Spinal cord (tissue), 10 donors: ENCODE data around the gene MS4A10. TPM values are rescaled to one million over a fixed set of nuclear protein-coding genes. Genes with fewer than 3 reads are reported as not detected.

Experiments
- DNase-seq, 6 donors: peaks; one replicate each; pipeline versions ENCODE4 v3.0.0 to v3.0.0-alpha.2; 2013 to 2015; ENCODE audit warnings: low spot score in 6 of 6, low read depth in 4 of 6
- H3K27ac ChIP-seq: one replicate; pipeline ENCODE4 v1.5.1; 2013; ENCODE audit warnings: low read depth, low read length, control low read depth
- H3K27me3 ChIP-seq: one replicate; pipeline ENCODE4 v1.6.1; 2013; ENCODE audit warnings: low read length; ENCODE audit not compliant: control insufficient read depth, insufficient read depth
- H3K36me3 ChIP-seq: one replicate; pipeline ENCODE4 v1.6.1; 2013; ENCODE audit warnings: low read length; ENCODE audit not compliant: control insufficient read depth, insufficient read depth
- H3K4me1 ChIP-seq: one replicate; pipeline ENCODE4 v1.6.1; 2013; ENCODE audit warnings: low read length; ENCODE audit not compliant: control insufficient read depth, insufficient read depth
- H3K4me3 ChIP-seq: one replicate; pipeline ENCODE4 v1.5.1; 2013; ENCODE audit warnings: low read depth, low read length, control low read depth
- H3K9me3 ChIP-seq: one replicate; pipeline ENCODE4 v1.6.1; 2013; ENCODE audit warnings: low read length; ENCODE audit not compliant: control insufficient read depth, insufficient read depth
- WGBS: methylation state at CpG from one replicate; pipeline ENCODE4 v1.1.5; 2013; ENCODE audit warnings: missing lambda C conversion rate; ENCODE audit not compliant: insufficient coverage; 5-methylcytosine and 5-hydroxymethylcytosine counted together
- polyA plus RNA-seq, 2 donors: library from polyadenylated mRNA; unstranded; fragments of 120-200 nt; gene quantifications; one replicate each; pipeline ENCODE4 v1.2.1, GENCODE V29; 2013; ENCODE audit not compliant: insufficient read length in 2 of 2
- total RNA-seq, 2 donors: library from RNA; depleted of rRNA in 1 of 2; stranded (reverse); fragments of 120-200 nt in 1 of 2; fragments of >200 nt in 1 of 2; gene quantifications; one replicate each; pipeline versions ENCODE4 v1.2.3 to v1.2.4, GENCODE V29; 2013 to 2014
- donor health status: healthy.

The MS4A10 gene
- total and polyA plus RNA-seq, 4 donors, result not detected

GRCh38 chr11:60831501-60832079 lies 46.5 kb downstream of the MS4A10 start:
- DNase-seq, result peak in 2 of 6 donors; percentile 26 to 48
- Histone ChIP-seq H3K27me3 (no peaks in the 10 kb centered on the region), H3K27ac (no peak overlapping the region), H3K4me3 (no peak overlapping the region), H3K9me3 (no peaks in the 10 kb centered on the region), H3K4me1 (peaks cover 3% of the 10 kb centered on the region), H3K36me3 (no peaks in the 10 kb centered on the region)
- WGBS, result 77% methylated on average over 2 of the region's 7 CpGs

GRCh38 chr11:60834742-60835533 lies 49.8 kb downstream of the MS4A10 start:
- DNase-seq, result peak in 1 of 6 donors; percentile 12
- no peaks in the 10 kb centered on the region for H3K27me3 ChIP-seq
- H3K9me3 ChIP-seq, result no peaks in the 10 kb centered on the region
- no peak overlapping the region for H3K4me3 ChIP-seq
- H3K27ac ChIP-seq, result no peak overlapping the region
- no peaks in the 10 kb centered on the region for H3K36me3 ChIP-seq
- WGBS, result 79% methylated on average over 4 of the region's 7 CpGs
- H3K4me1 ChIP-seq, result peaks cover 4% of the 10 kb centered on the region

DNA sequence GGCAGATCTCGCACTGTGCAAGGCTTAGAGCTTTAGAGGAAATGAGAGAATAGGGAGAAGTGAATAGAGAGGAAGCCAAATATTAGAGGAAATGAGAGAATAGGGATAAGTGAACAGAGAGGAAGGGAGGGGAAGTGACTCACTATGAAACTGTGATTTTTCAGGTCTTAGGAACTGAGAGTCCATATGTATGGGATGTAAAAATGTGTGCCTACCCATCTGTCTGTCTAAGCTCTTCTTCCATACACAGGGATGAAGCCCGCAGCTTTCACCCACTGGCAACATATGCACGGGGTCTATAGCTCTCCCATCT lies 50.4 kb downstream of the MS4A10 start:
- Histone ChIP-seq H3K27ac (no peak overlapping the region), H3K4me3 (no peak overlapping the region), H3K27me3 (no peaks in the 10 kb centered on the region), H3K4me1 (peaks cover 9% of the 10 kb centered on the region), H3K9me3 (no peaks in the 10 kb centered on the region), H3K36me3 (no peaks in the 10 kb centered on the region)
- WGBS, result 93% methylated on average over 1 of the region's 3 CpGs
- no peak for DNase-seq

DNA sequence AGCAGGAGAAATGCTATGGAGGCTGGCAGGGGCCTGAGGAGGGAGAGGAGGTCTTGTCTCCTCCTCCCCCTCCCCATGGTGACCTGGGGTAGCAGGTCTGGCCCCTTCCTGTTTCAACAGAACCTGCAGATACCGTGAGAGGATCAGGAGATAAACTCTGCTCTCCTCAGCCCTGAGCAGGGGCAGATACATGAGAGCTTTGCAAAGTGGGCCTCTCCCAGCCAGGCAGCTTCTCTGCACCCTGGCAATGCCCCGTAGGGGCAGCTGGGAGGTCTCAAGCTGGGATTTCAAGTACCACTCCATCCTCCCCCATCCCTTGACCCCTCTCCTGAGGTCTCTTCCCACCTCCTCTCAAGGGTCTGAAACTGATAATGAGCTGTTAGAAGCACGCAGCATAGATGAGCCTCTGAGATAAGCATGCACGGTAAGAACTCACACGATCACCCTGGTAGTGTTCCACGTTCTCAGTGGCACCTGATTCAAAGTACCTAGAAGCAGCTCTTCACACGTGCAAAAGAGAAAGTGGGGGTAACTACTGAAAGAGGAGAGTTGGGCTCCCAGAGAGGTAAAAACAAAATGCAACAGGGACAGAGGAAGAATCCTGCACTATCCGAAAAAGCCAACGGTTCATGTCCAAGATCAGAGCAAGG lies 51.9 kb downstream of the MS4A10 start:
- Histone ChIP-seq H3K36me3 (no peaks in the 10 kb centered on the region), H3K4me3 (no peak overlapping the region), H3K9me3 (no peaks in the 10 kb centered on the region), H3K27me3 (no peaks in the 10 kb centered on the region), H3K4me1 (peaks cover 21% of the 10 kb centered on the region), H3K27ac (no peak overlapping the region)
- DNase-seq, result no peak
- WGBS, result 82% methylated on average over 9 of the region's 9 CpGs

DNA sequence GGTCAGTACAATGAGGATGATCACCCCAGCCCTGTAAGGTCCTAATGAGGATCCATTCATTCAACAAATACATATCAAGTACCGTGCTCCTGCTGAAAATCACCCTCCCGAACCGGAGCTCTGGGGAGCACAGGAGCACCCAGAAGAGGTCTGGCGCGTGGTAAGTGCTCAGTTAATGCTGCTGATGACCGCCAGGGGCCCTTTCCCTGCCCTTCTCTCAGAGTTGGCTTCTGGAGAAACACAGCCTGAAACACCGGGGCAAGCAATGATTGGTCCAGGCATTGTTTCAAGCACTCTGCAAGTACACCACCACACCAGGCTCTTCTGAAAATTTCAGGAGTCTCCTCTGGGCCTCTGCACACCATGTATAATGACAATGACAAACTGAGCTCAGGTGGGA lies 53.0 kb downstream of the MS4A10 start:
- Histone ChIP-seq H3K36me3 (no peaks in the 10 kb centered on the region), H3K27ac (no peak overlapping the region), H3K4me3 (no peak overlapping the region), H3K9me3 (no peaks in the 10 kb centered on the region), H3K27me3 (no peaks in the 10 kb centered on the region), H3K4me1 (peaks cover 28% of the 10 kb centered on the region)
- WGBS, result 47% methylated on average over 7 of the region's 7 CpGs
- DNase-seq, result no peak

DNA sequence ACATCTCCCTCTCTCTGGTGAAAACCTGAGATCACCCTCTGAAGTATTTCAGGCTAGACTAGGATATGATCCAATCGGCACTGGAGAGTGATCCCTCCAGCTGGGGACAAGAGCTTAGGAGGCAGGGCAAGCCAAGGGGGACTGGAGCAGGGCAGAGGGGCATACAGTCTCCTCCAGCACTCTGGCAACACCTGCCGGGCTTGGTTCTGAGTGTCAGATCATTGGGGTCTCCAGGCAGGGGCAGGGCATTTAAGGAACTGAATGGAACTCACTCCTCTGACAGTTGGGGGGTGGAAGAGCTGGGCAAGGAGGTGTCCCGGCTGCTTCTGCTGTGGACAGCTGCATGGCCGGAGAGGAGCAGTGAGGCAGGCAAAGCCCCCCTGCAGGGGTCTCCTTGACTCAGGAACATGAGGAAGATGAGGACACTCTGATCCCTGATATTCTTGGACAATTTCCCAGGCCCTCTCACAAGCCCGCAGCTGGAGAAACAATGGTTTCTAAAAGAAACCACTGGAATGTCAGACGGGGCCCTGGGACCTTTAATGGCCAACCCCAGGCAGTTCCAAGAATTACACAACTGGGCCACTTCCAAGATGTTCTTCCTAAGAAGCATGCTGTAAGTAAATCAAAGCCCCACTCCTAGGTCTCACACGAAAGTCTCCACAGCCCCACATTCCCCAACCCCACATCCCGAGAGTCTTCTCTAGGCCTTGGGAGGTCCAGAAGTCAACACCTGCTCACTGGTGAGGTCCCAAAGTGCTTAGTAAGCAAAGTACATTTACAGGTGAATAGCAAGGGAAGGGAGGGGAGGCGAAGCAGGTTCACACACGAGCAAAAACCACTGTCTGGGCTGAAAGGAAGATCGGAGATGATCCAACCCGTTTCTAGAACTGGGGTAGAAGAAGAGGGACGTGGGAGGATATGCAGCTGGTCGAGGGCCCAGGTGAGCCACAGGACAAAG lies 55.6 kb downstream of the MS4A10 start:
- H3K4me3 ChIP-seq, result no peak overlapping the region
- H3K9me3 ChIP-seq, result no peaks in the 10 kb centered on the region
- peak in 3 of 6 donors; percentile 6 to 88 (median 36) for DNase-seq
- no peaks in the 10 kb centered on the region for H3K27me3 ChIP-seq
- H3K27ac ChIP-seq, result peak overlapping the region; percentile 89
- WGBS, result 62% methylated on average over 8 of the region's 14 CpGs
- H3K4me1 ChIP-seq, result peaks cover 48% of the 10 kb centered on the region
- H3K36me3 ChIP-seq, result peaks cover 7% of the 10 kb centered on the region

GRCh38 chr11:60841797-60842667 lies 56.9 kb downstream of the MS4A10 start, which contains the start of gene CCDC86:
CCDC86 (plus strand) TSS chr11:60842113; CDS start chr11:60842125, 12 bp downstream.
- Histone ChIP-seq H3K27me3 (no peaks in the 10 kb centered on the region), H3K27ac (peak within 1 kb of the TSS; percentile 89)

GRCh38 chr11:60842668-60843600 lies 57.8 kb downstream of the MS4A10 start:
- no peaks in the 10 kb centered on the region for H3K27me3 ChIP-seq
- peaks cover 14% of the 10 kb centered on the region for H3K36me3 ChIP-seq
- H3K4me1 ChIP-seq, result peaks cover 48% of the 10 kb centered on the region
- no peak for DNase-seq
- no peak overlapping the region for H3K27ac ChIP-seq
- H3K4me3 ChIP-seq, result peak overlapping the region; percentile 83
- no peaks in the 10 kb centered on the region for H3K9me3 ChIP-seq
- WGBS, result 6% methylated on average over 16 of the region's 23 CpGs

More at GRCh38 chr11:60841797-60842667, 56.9 kb downstream of the MS4A10 start, which contains the start of gene CCDC86:
- under 1% methylated on average over 57 of the region's 57 CpGs for WGBS
- H3K4me3 ChIP-seq, result peak within 1 kb of the TSS; percentile 83
- H3K4me1 ChIP-seq, result peaks cover 48% of the 10 kb centered on the region
- peaks cover 7% of the 10 kb centered on the region for H3K36me3 ChIP-seq
- DNase-seq, result peak; percentile 92 to 99 (median 94)
- H3K9me3 ChIP-seq, result no peaks in the 10 kb centered on the region
